Ectodermal cell (in vitro differentiated cells): Measurements from ENCODE around the gene ARMC3.

Experiments used
- H3K27ac ChIP-seq: 2 replicates; pipeline ENCODE4 v1.7.0; 2013; ENCODE audit warnings: mild to moderate bottlenecking, low read depth, low read length; ENCODE audit not compliant: insufficient read depth, poor library complexity, severe bottlenecking
- H3K27me3 ChIP-seq: 2 replicates; pipeline ENCODE4 v1.7.0; 2013; ENCODE audit warnings: mild to moderate bottlenecking, low read length; ENCODE audit not compliant: insufficient read depth, control insufficient read depth, poor library complexity, severe bottlenecking
- H3K36me3 ChIP-seq: one replicate; pipeline ENCODE4 v1.7.0; 2013; ENCODE audit warnings: low read length; ENCODE audit not compliant: control insufficient read depth, insufficient read depth
- H3K4me1 ChIP-seq: one replicate; pipeline ENCODE4 v1.7.0; 2013; ENCODE audit warnings: low read length; ENCODE audit not compliant: control insufficient read depth, insufficient read depth
- H3K4me3 ChIP-seq: 2 replicates; pipeline ENCODE4 v1.7.0; 2013; ENCODE audit warnings: low read depth, low read length, control low read depth; ENCODE audit not compliant: insufficient read depth
- H3K9me3 ChIP-seq: 2 replicates; pipeline ENCODE4 v1.7.0; 2013; ENCODE audit warnings: mild to moderate bottlenecking, low read length, moderate library complexity; ENCODE audit not compliant: control insufficient read depth
- WGBS, 2 experiments: methylation state at CpG; one replicate each; pipeline ENCODE4 v1.1.7; 2013; ENCODE audit warnings: missing lambda C conversion rate in 2 of 2; 5-methylcytosine and 5-hydroxymethylcytosine counted together

The ARMC3 gene

DNA sequence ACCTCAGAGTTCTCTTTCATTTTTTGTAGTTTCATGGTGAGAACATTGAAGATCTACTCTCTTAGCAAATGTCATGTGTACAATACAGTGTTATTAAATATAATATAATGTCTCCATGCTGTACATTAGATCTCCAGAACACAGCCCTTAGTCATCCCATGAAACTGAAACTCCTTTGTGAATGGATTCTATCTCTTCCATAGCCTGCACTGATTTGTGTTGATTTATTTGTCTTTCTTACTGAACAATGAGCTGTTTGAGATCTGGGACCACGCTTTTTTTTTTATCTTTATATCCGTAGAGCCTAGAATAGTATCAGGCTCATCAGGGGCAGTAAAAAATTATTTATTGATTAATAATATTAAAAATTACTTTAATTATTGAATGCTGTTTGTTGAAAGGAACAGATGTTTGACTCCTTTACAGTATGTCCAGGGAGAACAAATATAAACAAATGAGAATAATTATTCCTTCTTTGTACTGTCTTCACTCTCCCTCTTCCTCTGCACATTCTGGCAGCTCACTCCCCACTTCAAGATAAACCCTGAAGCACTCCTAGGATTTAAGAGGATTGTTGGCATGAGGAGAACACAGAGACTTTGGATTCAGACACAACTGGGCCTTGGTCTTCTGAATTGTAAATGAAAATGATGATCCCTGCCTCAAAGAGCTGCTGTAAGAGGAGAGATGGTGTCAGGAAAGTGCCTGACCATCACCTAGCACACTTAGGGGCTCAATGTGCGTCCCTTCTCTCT lies 85.9 kb downstream of the ARMC3 start:
- Histone ChIP-seq H3K27ac (no peak overlapping the region), H3K4me1 (no peaks in the 10 kb centered on the region), H3K4me3 (no peak overlapping the region), H3K36me3 (no peaks in the 10 kb centered on the region), H3K27me3 (no peaks in the 10 kb centered on the region), H3K9me3 (no peaks in the 10 kb centered on the region)
- WGBS, 2 experiments: 89 to 93% methylated on average over 2 of the region's 3 CpGs

DNA sequence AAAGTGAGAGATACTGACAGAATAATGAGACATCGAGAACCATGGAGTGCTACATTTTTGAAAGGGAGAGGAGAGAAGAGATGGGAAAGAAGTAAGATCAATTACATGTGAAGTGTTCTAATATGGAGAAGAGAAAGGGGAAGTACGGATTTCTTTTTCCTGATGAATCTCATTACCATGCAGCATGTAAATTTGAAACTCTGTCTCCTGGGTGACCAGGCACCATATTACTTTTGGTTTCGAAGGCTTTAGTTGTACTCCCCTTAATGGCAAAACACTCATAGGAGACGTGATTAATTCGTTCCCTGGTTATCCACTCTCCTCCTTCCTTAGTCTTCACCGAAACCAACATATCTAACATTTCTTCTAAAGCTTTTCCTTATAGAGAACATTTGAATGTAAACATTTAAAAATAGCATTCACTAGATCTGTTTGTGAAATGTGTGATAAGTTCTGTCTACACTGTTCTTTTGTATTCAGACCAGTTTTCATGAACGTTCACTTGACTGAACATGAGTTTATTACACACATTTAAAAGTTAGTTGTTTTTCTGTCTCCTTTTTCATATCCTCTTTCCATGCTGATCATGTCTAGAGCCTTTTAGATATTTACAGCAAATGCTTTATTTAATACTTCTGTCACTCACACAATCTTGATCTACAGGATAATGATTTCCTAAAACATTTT lies 87.3 kb downstream of the ARMC3 start:
- WGBS, 2 experiments: 95 to 97% methylated on average over 7 of the region's 7 CpGs
- H3K4me3 ChIP-seq: no peak overlapping the region

DNA sequence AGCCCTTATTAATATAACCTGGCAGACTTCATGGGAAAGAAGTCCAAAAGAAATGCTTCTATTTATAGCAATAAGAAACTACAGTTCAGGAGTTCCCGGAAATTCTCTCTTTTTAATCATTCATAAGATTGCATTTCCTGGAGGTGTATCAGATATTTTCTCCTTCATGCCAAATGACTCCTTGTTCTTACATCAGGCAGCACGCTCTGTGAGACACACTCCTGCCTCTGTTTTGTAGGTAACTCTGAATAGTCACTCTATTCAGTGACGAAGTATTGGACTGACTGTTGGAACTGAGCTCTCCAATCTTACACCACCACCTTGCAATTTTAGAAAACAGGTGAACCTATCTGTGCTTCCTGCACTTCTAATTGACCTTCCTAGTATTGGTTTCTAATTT lies 88.8 kb downstream of the ARMC3 start:
- Histone ChIP-seq H3K27me3 (no peaks in the 10 kb centered on the region), H3K9me3 (no peaks in the 10 kb centered on the region), H3K4me1 (no peaks in the 10 kb centered on the region), H3K4me3 (no peak overlapping the region), H3K36me3 (no peaks in the 10 kb centered on the region), H3K27ac (no peak overlapping the region)
- 95 to 96% methylated on average over 3 of the region's 3 CpGs for WGBS, 2 experiments

More for the DNA sequence above, 87.3 kb downstream of the ARMC3 start:
- Histone ChIP-seq H3K27ac (no peak overlapping the region), H3K9me3 (no peaks in the 10 kb centered on the region), H3K27me3 (no peaks in the 10 kb centered on the region), H3K36me3 (no peaks in the 10 kb centered on the region), H3K4me1 (no peaks in the 10 kb centered on the region)

DNA sequence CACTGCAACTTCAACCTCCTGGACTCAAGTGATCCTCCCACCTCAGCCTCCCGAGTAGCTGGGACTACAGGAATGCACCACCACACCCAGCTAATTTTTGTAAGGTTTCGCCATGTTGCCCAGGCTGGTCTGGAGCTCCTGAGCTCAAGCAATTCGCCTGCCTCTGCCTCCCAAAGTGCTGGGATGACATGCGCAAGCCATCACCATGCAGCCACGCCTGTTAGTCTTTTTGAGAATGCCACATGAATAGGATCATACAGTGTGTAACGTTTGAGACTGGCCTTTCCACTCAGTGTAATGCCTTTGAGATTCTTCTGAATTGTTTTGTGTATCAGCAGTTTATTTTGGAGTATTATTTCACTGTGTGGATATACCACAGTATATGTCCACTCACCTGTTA lies 91.8 kb downstream of the ARMC3 start:
- no peaks in the 10 kb centered on the region for H3K36me3 ChIP-seq
- no peaks in the 10 kb centered on the region for H3K4me1 ChIP-seq
- H3K9me3 ChIP-seq: no peaks in the 10 kb centered on the region
- no peak overlapping the region for H3K27ac ChIP-seq
- no peak overlapping the region for H3K4me3 ChIP-seq
- H3K27me3 ChIP-seq: no peaks in the 10 kb centered on the region
- WGBS, 2 experiments: 84 to 86% methylated on average over 6 of the region's 6 CpGs

DNA sequence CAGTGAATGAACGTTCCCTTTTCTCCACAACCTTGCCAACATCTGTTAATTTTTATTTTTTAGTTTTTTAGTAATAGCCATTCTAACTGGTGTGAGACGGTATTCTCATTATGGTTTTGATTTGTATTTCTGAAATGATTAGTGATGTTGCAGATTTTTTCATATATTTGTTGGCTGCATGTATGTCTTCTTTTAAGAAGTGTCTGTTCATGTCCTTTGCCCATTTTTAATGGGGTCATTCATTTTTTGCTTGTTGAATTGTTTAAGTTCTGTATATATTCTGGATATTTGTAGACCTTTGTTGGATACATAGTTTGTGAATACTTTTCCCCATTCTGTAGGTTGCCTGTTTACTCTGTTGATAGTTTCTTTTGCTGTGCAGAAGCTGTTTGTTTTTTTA lies 93.6 kb downstream of the ARMC3 start:
- 98 to 99% methylated on average over 2 of the region's 2 CpGs for WGBS, 2 experiments
- no peaks in the 10 kb centered on the region for H3K9me3 ChIP-seq
- no peaks in the 10 kb centered on the region for H3K36me3 ChIP-seq
- no peaks in the 10 kb centered on the region for H3K27me3 ChIP-seq
- H3K4me3 ChIP-seq: no peak overlapping the region
- no peak overlapping the region for H3K27ac ChIP-seq
- H3K4me1 ChIP-seq: no peaks in the 10 kb centered on the region

DNA sequence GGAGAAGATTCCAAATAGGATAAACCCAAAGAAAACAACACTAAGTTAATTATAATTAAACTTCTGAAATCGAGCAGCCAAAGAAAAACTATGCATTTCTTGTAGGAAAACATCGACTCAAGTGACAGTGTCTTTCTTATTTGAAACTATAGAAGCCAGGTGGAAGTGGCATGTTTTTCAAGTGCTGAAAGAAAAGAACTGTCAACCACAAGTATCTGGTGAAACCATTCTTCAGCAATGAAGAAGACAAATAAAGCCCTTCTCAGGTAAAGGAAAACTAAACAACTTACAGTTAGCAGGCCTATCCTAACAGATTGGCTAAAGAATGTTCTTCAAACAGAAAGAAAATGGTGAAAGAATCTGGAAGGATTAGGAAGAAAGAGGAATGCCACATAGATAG lies 96.1 kb downstream of the ARMC3 start:
- no peaks in the 10 kb centered on the region for H3K36me3 ChIP-seq
- no peak overlapping the region for H3K4me3 ChIP-seq
- H3K27ac ChIP-seq: no peak overlapping the region
- H3K9me3 ChIP-seq: no peaks in the 10 kb centered on the region
- H3K27me3 ChIP-seq: no peaks in the 10 kb centered on the region
- 92 to 94% methylated on average over 2 of the region's 2 CpGs for WGBS, 2 experiments
- no peaks in the 10 kb centered on the region for H3K4me1 ChIP-seq

DNA sequence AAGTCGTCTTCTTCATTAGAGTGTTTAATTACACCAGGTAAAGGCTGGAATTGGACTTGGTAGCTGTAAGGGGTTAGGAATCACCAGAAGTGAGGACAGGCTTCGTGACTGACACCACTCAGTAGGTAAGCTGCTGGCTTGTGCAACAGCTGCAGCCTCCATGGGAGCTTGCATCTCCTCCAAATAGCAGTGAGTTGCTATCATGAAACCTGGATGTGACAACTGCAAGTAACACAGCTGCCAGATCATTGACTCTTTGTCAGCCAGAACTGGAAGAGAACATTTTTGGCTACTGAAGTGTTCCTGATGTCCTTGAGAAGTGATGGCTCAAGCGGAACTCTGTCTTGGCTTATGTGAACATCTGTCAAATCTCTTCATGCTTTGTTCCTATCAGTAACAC lies 103.5 kb downstream of the ARMC3 start:
- H3K9me3 ChIP-seq: no peaks in the 10 kb centered on the region
- H3K36me3 ChIP-seq: no peaks in the 10 kb centered on the region
- H3K4me1 ChIP-seq: no peaks in the 10 kb centered on the region
- 78 to 79% methylated on average over 3 of the region's 3 CpGs for WGBS, 2 experiments
- no peak overlapping the region for H3K27ac ChIP-seq
- no peaks in the 10 kb centered on the region for H3K27me3 ChIP-seq
- no peak overlapping the region for H3K4me3 ChIP-seq

DNA sequence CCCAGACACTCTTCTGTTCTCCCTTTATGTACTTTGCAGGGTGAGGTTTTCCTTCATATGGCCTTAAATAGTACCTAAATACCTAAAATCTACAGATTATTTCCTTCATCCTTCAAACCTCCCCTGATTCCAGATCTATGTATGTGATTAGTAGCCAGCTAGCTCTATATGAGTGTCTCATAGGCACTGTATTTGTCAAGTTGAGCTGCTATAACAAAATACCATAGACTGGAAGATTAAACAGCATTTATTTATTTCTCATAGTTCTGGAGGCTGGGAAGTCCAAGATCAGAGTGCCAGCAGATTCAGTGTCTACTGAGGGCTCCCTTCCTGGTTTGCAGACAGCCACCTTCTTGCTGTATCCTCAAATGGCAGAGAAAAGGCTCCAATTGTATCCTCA lies 106.9 kb downstream of the ARMC3 start:
- H3K4me3 ChIP-seq: no peak overlapping the region
- H3K27ac ChIP-seq: no peak overlapping the region
- H3K9me3 ChIP-seq: no peaks in the 10 kb centered on the region
- H3K27me3 ChIP-seq: no peaks in the 10 kb centered on the region
- H3K4me1 ChIP-seq: no peaks in the 10 kb centered on the region
- no peaks in the 10 kb centered on the region for H3K36me3 ChIP-seq

DNA sequence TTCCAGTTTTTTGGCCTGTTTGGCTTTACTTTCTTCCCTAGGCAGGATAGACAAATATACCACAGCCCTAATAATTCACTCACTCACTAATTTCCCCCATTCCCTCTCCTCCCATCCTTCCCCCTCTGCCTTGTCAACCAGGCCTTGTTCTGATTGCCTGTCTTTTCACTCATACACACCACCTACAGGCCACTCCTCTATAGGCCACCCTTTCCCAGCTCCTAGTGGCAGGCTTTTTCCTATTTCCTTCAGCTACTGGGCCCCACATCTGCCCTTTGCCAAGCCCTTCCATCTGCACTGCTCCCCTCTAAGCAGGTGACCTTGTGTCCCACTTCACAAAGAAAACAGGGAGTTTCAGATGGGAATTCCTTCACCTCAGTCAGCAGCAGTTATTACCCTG lies 107.7 kb downstream of the ARMC3 start:
- Histone ChIP-seq H3K27ac (no peak overlapping the region), H3K36me3 (no peaks in the 10 kb centered on the region), H3K27me3 (no peaks in the 10 kb centered on the region), H3K4me1 (no peaks in the 10 kb centered on the region), H3K9me3 (no peaks in the 10 kb centered on the region), H3K4me3 (no peak overlapping the region)

DNA sequence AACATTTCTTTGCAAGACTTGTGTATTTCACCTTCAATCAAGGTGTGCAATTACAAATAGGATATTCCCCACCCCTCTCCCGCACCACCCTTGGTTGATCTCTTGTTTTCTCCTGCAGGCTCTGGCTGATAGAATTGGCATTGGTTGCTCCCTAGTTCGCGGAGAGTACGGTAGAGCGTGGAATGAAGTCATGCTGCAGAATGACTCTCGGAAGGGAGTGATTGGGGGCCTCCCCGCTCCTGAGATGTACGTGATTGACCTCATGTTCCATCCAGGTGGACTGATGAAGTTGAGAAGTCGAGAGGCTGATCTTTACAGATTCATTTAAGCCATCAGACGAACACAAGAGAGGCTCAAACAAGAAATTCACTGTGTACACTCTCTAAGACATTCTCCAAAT lies 109.3 kb downstream of the ARMC3 start:
- 92 to 93% methylated on average over 10 of the region's 10 CpGs for WGBS, 2 experiments
- no peaks in the 10 kb centered on the region for H3K36me3 ChIP-seq

More for the DNA sequence above, 109.3 kb downstream of the ARMC3 start:
- Histone ChIP-seq H3K4me1 (no peaks in the 10 kb centered on the region), H3K27ac (no peak overlapping the region), H3K4me3 (no peak overlapping the region), H3K9me3 (no peaks in the 10 kb centered on the region), H3K27me3 (no peaks in the 10 kb centered on the region)
